ACC112 (cell line): ENCODE results near the gene LCE6A.

Source experiments
- H2AFZ ChIP-seq: fragments of 200-600 bp; sonication (generic); one replicate; pipeline ENCODE4 v1.6.0; 2017; ENCODE audit warnings: antibody characterized with exemption, low read length; ENCODE audit not compliant: unreplicated experiment
- H3K27ac ChIP-seq: fragments of 200-600 bp; sonication (generic); 2 replicates; pipeline ENCODE4 v1.5.1; 2014; ENCODE audit warnings: low read depth, mild to moderate bottlenecking, antibody characterized with exemption, low read length, moderate library complexity
- H3K27me3 ChIP-seq: fragments of 200-600 bp; sonication (generic); 2 replicates; pipeline ENCODE4 v1.6.1; 2014; ENCODE audit warnings: mild to moderate bottlenecking, antibody characterized with exemption, low read length, moderate library complexity, mixed read lengths; ENCODE audit not compliant: insufficient read depth
- H3K36me3 ChIP-seq: fragments of 200-600 bp; sonication (generic); 2 replicates; pipeline ENCODE4 v1.6.1; 2016; ENCODE audit warnings: mild to moderate bottlenecking, antibody characterized with exemption, low read length, moderate library complexity, mixed read lengths; ENCODE audit not compliant: insufficient read depth
- H3K4me1 ChIP-seq: fragments of 200-600 bp; sonication (generic); one replicate; pipeline ENCODE4 v1.6.1; 2016; ENCODE audit warnings: low read length, mixed read lengths; ENCODE audit not compliant: insufficient read depth, unreplicated experiment, control insufficient read depth
- H3K4me3 ChIP-seq: fragments of 200-600 bp; sonication (generic); 2 replicates; pipeline ENCODE4 v1.5.1; 2014; ENCODE audit warnings: mild to moderate bottlenecking, low read depth, low read length
- H3K79me2 ChIP-seq: fragments of 200-600 bp; sonication (generic); one replicate; pipeline ENCODE4 v1.6.0; 2016; ENCODE audit warnings: low read length; ENCODE audit not compliant: control insufficient read depth, unreplicated experiment, insufficient read depth

The LCE6A gene

GRCh38 chr1:152842556-152842955, at the start of gene LCE6A:
Gene LCE6A, plus strand, starts transcription at chr1:152842856. Its CDS starts 665 bp downstream, at chr1:152843521.
- Histone ChIP-seq H3K27ac (no peak within 1 kb of the TSS), H2AFZ (no peak within 1 kb of the TSS), H3K4me1 (no peaks in the 10 kb centered on the region), H3K27me3 (no peaks in the 10 kb centered on the region), H3K36me3 (no peaks in the 10 kb centered on the region), H3K4me3 (no peak within 1 kb of the TSS), H3K79me2 (no peaks in the 10 kb centered on the region)

GRCh38 chr1:152795686-152796085, 47.0 kb upstream of the LCE6A start:
- no peaks in the 10 kb centered on the region for H3K4me1 ChIP-seq
- no peak overlapping the region for H3K4me3 ChIP-seq
- H3K27me3 ChIP-seq = no peaks in the 10 kb centered on the region
- no peaks in the 10 kb centered on the region for H3K36me3 ChIP-seq
- no peak overlapping the region for H3K27ac ChIP-seq
- H3K79me2 ChIP-seq = no peaks in the 10 kb centered on the region
- H2AFZ ChIP-seq = no peak overlapping the region

GRCh38 chr1:152796421-152796820, 46.2 kb upstream of the LCE6A start, which contains the start of gene LCE1D:
Gene LCE1D, plus strand, starts transcription at chr1:152796721. Its CDS starts 1,074 bp downstream, at chr1:152797795.
- H3K27ac ChIP-seq = no peak within 1 kb of the TSS
- no peaks in the 10 kb centered on the region for H3K79me2 ChIP-seq
- no peaks in the 10 kb centered on the region for H3K36me3 ChIP-seq
- no peaks in the 10 kb centered on the region for H3K27me3 ChIP-seq
- no peak within 1 kb of the TSS for H3K4me3 ChIP-seq
- H3K4me1 ChIP-seq = no peaks in the 10 kb centered on the region
- no peak within 1 kb of the TSS for H2AFZ ChIP-seq

- Histone ChIP-seq H3K27ac (no peak overlapping the region), H3K79me2 (no peaks in the 10 kb centered on the region), H3K36me3 (no peaks in the 10 kb centered on the region), H2AFZ (no peak overlapping the region), H3K4me3 (no peak overlapping the region), H3K4me1 (no peaks in the 10 kb centered on the region), H3K27me3 (no peaks in the 10 kb centered on the region)
Measured at GRCh38 chr1:152801333-152801732, 41.3 kb upstream of the LCE6A start.

- no peaks in the 10 kb centered on the region for H3K4me1 ChIP-seq
- no peaks in the 10 kb centered on the region for H3K36me3 ChIP-seq
- H3K27ac ChIP-seq = no peak within 1 kb of the TSS
- no peaks in the 10 kb centered on the region for H3K79me2 ChIP-seq
- H3K4me3 ChIP-seq = no peak within 1 kb of the TSS
- H2AFZ ChIP-seq = no peak within 1 kb of the TSS
- peaks cover 4% of the 10 kb centered on the region; the same call in 1 of the 2 replicates for H3K27me3 ChIP-seq
Measured at GRCh38 chr1:152806576-152806975, 36.1 kb upstream of the LCE6A start, which contains the start of gene LCE1C. Gene LCE1C, minus strand, starts transcription at chr1:152806651. Its CDS starts 1,173 bp downstream, at chr1:152805478.

GRCh38 chr1:152811050-152811449, 31.6 kb upstream of the LCE6A start:
- no peak overlapping the region for H3K4me3 ChIP-seq
- peaks cover 4% of the 10 kb centered on the region; the same call in 1 of the 2 replicates for H3K27me3 ChIP-seq
- no peaks in the 10 kb centered on the region for H3K79me2 ChIP-seq
- no peaks in the 10 kb centered on the region for H3K4me1 ChIP-seq
- H3K27ac ChIP-seq = no peak overlapping the region
- H3K36me3 ChIP-seq = no peaks in the 10 kb centered on the region
- H2AFZ ChIP-seq = no peak overlapping the region

- Histone ChIP-seq H3K36me3 (no peaks in the 10 kb centered on the region), H3K27ac (no peak within 1 kb of the TSS), H3K4me3 (no peak within 1 kb of the TSS), H2AFZ (no peak within 1 kb of the TSS), H3K79me2 (no peaks in the 10 kb centered on the region), H3K27me3 (peaks cover 4% of the 10 kb centered on the region; the same call in 1 of the 2 replicates), H3K4me1 (no peaks in the 10 kb centered on the region)
Measured at GRCh38 chr1:152811671-152812070, 31.0 kb upstream of the LCE6A start, which contains the start of gene LCE1B. Gene LCE1B, plus strand, starts transcription at chr1:152811971. Its CDS starts 476 bp downstream, at chr1:152812447.

- H3K27me3 ChIP-seq = no peaks in the 10 kb centered on the region
- H3K79me2 ChIP-seq = no peaks in the 10 kb centered on the region
- no peak overlapping the region for H3K27ac ChIP-seq
- no peaks in the 10 kb centered on the region for H3K4me1 ChIP-seq
- no peak overlapping the region for H3K4me3 ChIP-seq
- no peak overlapping the region for H2AFZ ChIP-seq
- no peaks in the 10 kb centered on the region for H3K36me3 ChIP-seq
Measured at GRCh38 chr1:152817309-152817708, 25.3 kb upstream of the LCE6A start.

GRCh38 chr1:152823294-152823693, 19.4 kb upstream of the LCE6A start:
- Histone ChIP-seq H3K4me1 (no peaks in the 10 kb centered on the region), H3K4me3 (no peak overlapping the region), H3K27ac (no peak overlapping the region), H3K36me3 (no peaks in the 10 kb centered on the region), H3K79me2 (no peaks in the 10 kb centered on the region), H3K27me3 (no peaks in the 10 kb centered on the region), H2AFZ (no peak overlapping the region)

- no peaks in the 10 kb centered on the region for H3K36me3 ChIP-seq
- no peak overlapping the region for H3K4me3 ChIP-seq
- H3K4me1 ChIP-seq = no peaks in the 10 kb centered on the region
- no peaks in the 10 kb centered on the region for H3K79me2 ChIP-seq
- no peak overlapping the region for H2AFZ ChIP-seq
- no peak overlapping the region for H3K27ac ChIP-seq
- no peaks in the 10 kb centered on the region for H3K27me3 ChIP-seq
Measured at GRCh38 chr1:152824964-152825363, 17.7 kb upstream of the LCE6A start.

GRCh38 chr1:152827173-152827572, 15.5 kb upstream of the LCE6A start, which contains the start of gene LCE1A:
Gene LCE1A, plus strand, starts transcription at chr1:152827473. Its CDS starts 0 bp downstream, at chr1:152827473.
- H2AFZ ChIP-seq = no peak within 1 kb of the TSS
- H3K27me3 ChIP-seq = no peaks in the 10 kb centered on the region
- no peak within 1 kb of the TSS for H3K27ac ChIP-seq
- no peak within 1 kb of the TSS for H3K4me3 ChIP-seq
- H3K79me2 ChIP-seq = no peaks in the 10 kb centered on the region
- H3K36me3 ChIP-seq = no peaks in the 10 kb centered on the region
- no peaks in the 10 kb centered on the region for H3K4me1 ChIP-seq
